Measurements from ENCODE around the gene FBN1. TPM values are rescaled to one million over a fixed set of nuclear protein-coding genes. Genes with fewer than 3 reads are reported as not detected.
A peak's percentile ranks its signal among the peaks of the same experiment; 100 is the strongest.

The FBN1 gene
- total RNA-seq, 2 experiments from 2014 or later, result 0.56 to 0.59 TPM

GRCh38 chr15:48414015-48414414, 231.5 kb downstream of the FBN1 start:
- POLR2A ChIA-PET, result no interaction called here
- intact Hi-C loops (cut with DNase I, micrococcal nuclease), result no loop called here
- no peak for DNase-seq
- H3K27me3 Mint-ChIP-seq, result no peaks in the 10 kb centered on the region
- no peak overlapping the region for H3K4me3 Mint-ChIP-seq
- H3K9me3 Mint-ChIP-seq (ENCODE audit: low read depth), result no peaks in the 10 kb centered on the region
- no peaks in the 10 kb centered on the region for H3K4me1 Mint-ChIP-seq
- H3K27ac Mint-ChIP-seq, result no peak overlapping the region
- no peaks in the 10 kb centered on the region for H3K36me3 Mint-ChIP-seq (ENCODE audit: low read depth)
- CTCF ChIA-PET, result no interaction called here
- no peak for ATAC-seq

GRCh38 chr15:48413304-48413703, 232.2 kb downstream of the FBN1 start:
- Mint-ChIP-seq H3K9me3 (ENCODE audit: low read depth) (no peaks in the 10 kb centered on the region), H3K36me3 (ENCODE audit: low read depth) (no peaks in the 10 kb centered on the region), H3K27ac (no peak overlapping the region), H3K27me3 (no peaks in the 10 kb centered on the region), H3K4me1 (no peaks in the 10 kb centered on the region), H3K4me3 (no peak overlapping the region)
- CTCF ChIA-PET, result no interaction called here
- DNase-seq (no peak), ATAC-seq (no peak)
- intact Hi-C loops (cut with DNase I, micrococcal nuclease), result no loop called here
- POLR2A ChIA-PET, result no interaction called here

- no peaks in the 10 kb centered on the region for H3K9me3 Mint-ChIP-seq (ENCODE audit: low read depth)
- H3K4me1 Mint-ChIP-seq, result no peaks in the 10 kb centered on the region
- DNase-seq, result no peak
- POLR2A ChIA-PET, result no interaction called here
- H3K4me3 Mint-ChIP-seq, result no peak overlapping the region
- ATAC-seq, result no peak
- intact Hi-C loops (cut with DNase I, micrococcal nuclease), result no loop called here
- H3K27ac Mint-ChIP-seq, result no peak overlapping the region
- H3K27me3 Mint-ChIP-seq, result no peaks in the 10 kb centered on the region
- no peaks in the 10 kb centered on the region for H3K36me3 Mint-ChIP-seq (ENCODE audit: low read depth)
- CTCF ChIA-PET, result no interaction called here
Observed at GRCh38 chr15:48411971-48412591, 233.4 kb downstream of the FBN1 start.

GRCh38 chr15:48409623-48410022, 235.9 kb downstream of the FBN1 start:
- H3K27me3 Mint-ChIP-seq, result no peaks in the 10 kb centered on the region
- no peaks in the 10 kb centered on the region for H3K36me3 Mint-ChIP-seq (ENCODE audit: low read depth)
- POLR2A ChIA-PET, result no interaction called here
- no peaks in the 10 kb centered on the region for H3K9me3 Mint-ChIP-seq (ENCODE audit: low read depth)
- no peaks in the 10 kb centered on the region for H3K4me1 Mint-ChIP-seq
- H3K4me3 Mint-ChIP-seq, result no peak overlapping the region
- DNase-seq (no peak), ATAC-seq (no peak)
- CTCF ChIA-PET, result interaction anchor here (0.7 kb wide), 1 partner anchor 20 kb away, joined by 3 read pairs; no protein-coding TSS in a partner anchor
- intact Hi-C loops (cut with DNase I, micrococcal nuclease), result no loop called here
- H3K27ac Mint-ChIP-seq, result no peak overlapping the region

GRCh38 chr15:48408327-48408726, 237.2 kb downstream of the FBN1 start:
- ATAC-seq, result no peak
- no peak for DNase-seq
- Mint-ChIP-seq H3K27me3 (no peaks in the 10 kb centered on the region), H3K9me3 (ENCODE audit: low read depth) (no peaks in the 10 kb centered on the region), H3K36me3 (ENCODE audit: low read depth) (no peaks in the 10 kb centered on the region), H3K4me1 (no peaks in the 10 kb centered on the region), H3K4me3 (no peak overlapping the region), H3K27ac (no peak overlapping the region)
- intact Hi-C loops (cut with DNase I, micrococcal nuclease), result no loop called here
- ChIA-PET POLR2A (no interaction called here), CTCF (interaction anchor here (1.7 kb wide), 1 partner anchor 8 kb away, joined by 3 read pairs; no protein-coding TSS in a partner anchor)

- ATAC-seq, result no peak
- intact Hi-C loops (cut with DNase I, micrococcal nuclease), result no loop called here
- CTCF ChIA-PET, result interaction anchor here (1.7 kb wide), 1 partner anchor 9 kb away, joined by 3 read pairs; no protein-coding TSS in a partner anchor
- POLR2A ChIA-PET, result no interaction called here
- no peak for DNase-seq
- Mint-ChIP-seq H3K4me3 (no peak overlapping the region), H3K27me3 (no peaks in the 10 kb centered on the region), H3K36me3 (ENCODE audit: low read depth) (no peaks in the 10 kb centered on the region), H3K4me1 (no peaks in the 10 kb centered on the region), H3K9me3 (ENCODE audit: low read depth) (no peaks in the 10 kb centered on the region), H3K27ac (no peak overlapping the region)
Observed at GRCh38 chr15:48407646-48408045, 237.9 kb downstream of the FBN1 start.

- Mint-ChIP-seq H3K4me3 (no peak overlapping the region), H3K4me1 (no peaks in the 10 kb centered on the region), H3K27ac (no peak overlapping the region), H3K27me3 (no peaks in the 10 kb centered on the region), H3K9me3 (ENCODE audit: low read depth) (no peaks in the 10 kb centered on the region), H3K36me3 (ENCODE audit: low read depth) (no peaks in the 10 kb centered on the region)
- ATAC-seq (no peak), DNase-seq (peak; percentile 6)
- ChIA-PET CTCF (interaction anchor here (0.5 to 1.7 kb wide), 2 partner anchors 10 to 614 kb away, joined by 3 to 4 read pairs; no protein-coding TSS in a partner anchor), POLR2A (no interaction called here)
- intact Hi-C loops (cut with DNase I, micrococcal nuclease), result no loop called here
Observed at GRCh38 chr15:48406911-48407310, 238.6 kb downstream of the FBN1 start.

GRCh38 chr15:48406266-48406891, 239.1 kb downstream of the FBN1 start:
- Mint-ChIP-seq H3K36me3 (ENCODE audit: low read depth) (no peaks in the 10 kb centered on the region), H3K4me1 (no peaks in the 10 kb centered on the region), H3K27me3 (no peaks in the 10 kb centered on the region), H3K9me3 (ENCODE audit: low read depth) (no peaks in the 10 kb centered on the region), H3K4me3 (no peak overlapping the region), H3K27ac (no peak overlapping the region)
- no peak for DNase-seq
- ChIA-PET POLR2A (no interaction called here), CTCF (interaction anchor here (0.8 kb wide), 1 partner anchor 107 kb away, joined by 3 read pairs; no protein-coding TSS in a partner anchor)
- no peak for ATAC-seq
- intact Hi-C loops (cut with DNase I, micrococcal nuclease), result no loop called here

- Mint-ChIP-seq H3K4me3 (no peak overlapping the region), H3K9me3 (ENCODE audit: low read depth) (no peaks in the 10 kb centered on the region), H3K4me1 (no peaks in the 10 kb centered on the region), H3K27ac (no peak overlapping the region), H3K27me3 (no peaks in the 10 kb centered on the region), H3K36me3 (ENCODE audit: low read depth) (no peaks in the 10 kb centered on the region)
- DNase-seq (no peak), ATAC-seq (no peak)
- intact Hi-C loops (cut with DNase I, micrococcal nuclease), result no loop called here
- POLR2A ChIA-PET, result no interaction called here
- CTCF ChIA-PET, result interaction anchor here (0.5 to 0.6 kb wide), 2 partner anchors 13 to 19 kb away, joined by 3 to 5 read pairs; no protein-coding TSS in a partner anchor
Observed at GRCh38 chr15:48402427-48403177, 242.9 kb downstream of the FBN1 start.

GRCh38 chr15:48400086-48400485, 245.4 kb downstream of the FBN1 start:
- H3K27ac Mint-ChIP-seq, result no peak overlapping the region
- CTCF ChIA-PET, result no interaction called here
- no peaks in the 10 kb centered on the region for H3K9me3 Mint-ChIP-seq (ENCODE audit: low read depth)
- no peaks in the 10 kb centered on the region for H3K36me3 Mint-ChIP-seq (ENCODE audit: low read depth)
- no peaks in the 10 kb centered on the region for H3K4me1 Mint-ChIP-seq
- DNase-seq (no peak), ATAC-seq (no peak)
- H3K4me3 Mint-ChIP-seq, result no peak overlapping the region
- no peaks in the 10 kb centered on the region for H3K27me3 Mint-ChIP-seq
- intact Hi-C loops (cut with DNase I, micrococcal nuclease), result no loop called here
- POLR2A ChIA-PET, result no interaction called here

GRCh38 chr15:48397841-48398240, 247.7 kb downstream of the FBN1 start:
- intact Hi-C loops (cut with DNase I, micrococcal nuclease), result no loop called here
- Mint-ChIP-seq H3K4me3 (no peak overlapping the region), H3K27me3 (no peaks in the 10 kb centered on the region), H3K9me3 (ENCODE audit: low read depth) (no peaks in the 10 kb centered on the region), H3K27ac (no peak overlapping the region), H3K36me3 (ENCODE audit: low read depth) (no peaks in the 10 kb centered on the region), H3K4me1 (no peaks in the 10 kb centered on the region)
- ChIA-PET POLR2A (no interaction called here), CTCF (no interaction called here)
- DNase-seq, result no peak
- ATAC-seq, result no peak

- Mint-ChIP-seq H3K9me3 (ENCODE audit: low read depth) (no peaks in the 10 kb centered on the region), H3K4me1 (no peaks in the 10 kb centered on the region), H3K36me3 (ENCODE audit: low read depth) (no peaks in the 10 kb centered on the region), H3K4me3 (no peak overlapping the region), H3K27ac (no peak overlapping the region), H3K27me3 (no peaks in the 10 kb centered on the region)
- CTCF ChIA-PET, result no interaction called here
- ATAC-seq, result no peak
- intact Hi-C loops (cut with DNase I, micrococcal nuclease), result no loop called here
- no peak for DNase-seq
- POLR2A ChIA-PET, result no interaction called here
Observed at GRCh38 chr15:48396020-48396419, 249.5 kb downstream of the FBN1 start.

Data from activated CD4-positive, alpha-beta T cell treated with anti-CD3 and anti-CD28 coated beads for 36 hours (primary cell).